Stimulated activated CD4-positive, alpha-beta T cell treated with anti-CD3 and anti-CD28 coated beads, Interleukin-4, amount 100 ng/mL, for 48 hours (primary cell): ENCODE measurements around the gene ABCA3.
A peak's percentile ranks its signal among the peaks of the same experiment; 100 is the strongest.
"Not testable (repeated sequence)": the region's sequence is repeated elsewhere in the genome, so short reads cannot be mapped to it uniquely, and the experiment has no call there.

ENCODE experiments used
- DNase-seq, 2 donors: peaks; one replicate each; pipeline ENCODE4 v3.0.0-alpha.2; 2020; ENCODE audit warnings: low read depth in 2 of 2

Gene ABCA3

GRCh38 chr16:2256531-2257140, 83.9 kb downstream of the ABCA3 start:
- no peak for DNase-seq

GRCh38 chr16:2253293-2253692, 87.2 kb downstream of the ABCA3 start:
- no peak for DNase-seq

- no peak for DNase-seq
Measured at GRCh38 chr16:2252806-2253148, 87.8 kb downstream of the ABCA3 start.

DNA sequence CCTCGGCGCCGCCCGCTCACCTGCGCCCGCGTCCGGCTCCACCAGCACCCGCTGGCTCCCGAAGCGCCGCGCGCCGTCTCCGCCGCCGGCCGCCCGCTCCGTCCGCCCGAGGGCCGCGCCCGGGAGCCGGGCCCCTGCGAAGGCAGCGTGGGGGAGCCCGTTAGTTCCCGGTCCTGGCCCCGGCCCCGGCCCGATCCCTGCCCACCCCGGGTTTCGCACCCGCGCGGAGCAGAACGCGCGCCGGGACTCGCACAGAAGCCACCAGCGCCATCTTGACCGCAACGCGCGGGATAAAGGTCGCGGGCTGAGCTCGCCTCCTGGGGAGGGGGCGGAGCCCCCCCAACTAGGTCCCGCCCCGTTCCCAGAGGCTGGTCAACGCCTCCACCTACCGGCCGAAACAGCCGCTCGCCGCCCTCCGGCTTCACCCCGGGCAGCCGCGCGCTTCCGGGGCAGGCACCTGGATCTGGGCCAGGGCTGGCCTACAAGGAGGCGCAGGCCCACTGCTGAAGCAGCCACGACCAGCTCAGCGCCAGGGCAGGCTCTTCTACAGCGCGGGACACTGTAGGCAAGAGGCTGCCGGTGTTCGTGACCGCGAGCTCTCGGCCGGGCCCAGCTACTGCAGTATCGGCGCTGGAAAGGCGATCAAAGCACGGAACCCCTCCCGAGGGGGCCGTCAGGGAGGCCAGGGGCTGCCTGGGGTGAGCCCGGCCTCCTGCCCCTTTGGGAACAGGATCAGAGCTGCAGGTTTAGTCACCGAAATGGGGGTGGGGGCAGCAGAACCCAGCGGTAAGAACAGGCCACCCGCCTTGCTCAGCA, 89.0 kb downstream of the ABCA3 start, which contains the start of gene ECI1:
Gene ECI1, minus strand, starts transcription at position 292 of the 816 bp plus-strand sequence. Its CDS starts 21 bp downstream, at position 271.
- DNase-seq = peak; percentile 75 to 85

DNA sequence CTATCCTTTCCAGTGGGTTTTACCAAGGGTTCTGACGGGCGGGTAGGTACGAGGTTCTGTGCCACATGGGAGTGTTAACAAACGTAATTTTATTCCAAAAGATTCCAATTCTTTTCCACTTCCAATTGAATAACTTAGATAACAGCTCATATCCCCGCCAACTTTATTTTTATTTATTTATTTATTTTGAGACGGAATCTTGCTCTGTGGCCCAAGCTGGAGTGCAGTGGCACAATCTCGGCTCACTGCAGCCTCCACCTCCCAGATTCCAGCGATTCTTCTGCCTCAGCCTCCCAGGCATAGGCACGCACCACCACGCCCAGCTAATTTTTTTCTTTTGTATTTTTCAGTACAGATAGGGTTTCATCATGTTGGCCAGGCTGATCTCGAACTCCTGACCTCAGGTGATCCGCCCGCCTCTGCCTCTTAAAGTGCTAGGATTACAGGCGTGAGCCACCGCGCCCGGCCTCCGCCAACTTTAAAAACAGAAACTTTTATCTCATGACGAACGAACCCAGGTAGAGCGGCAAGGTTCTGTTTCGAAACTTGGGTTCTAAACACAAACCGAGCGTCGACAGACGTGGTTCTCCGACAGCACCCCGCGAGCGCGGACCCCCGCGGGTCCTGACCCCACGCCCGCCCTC, 89.8 kb downstream of the ABCA3 start:
- DNase-seq = no peak

GRCh38 chr16:2246301-2246885, 94.1 kb downstream of the ABCA3 start:
- no peak for DNase-seq

- no peak for DNase-seq
Measured at GRCh38 chr16:2244926-2245795, 95.4 kb downstream of the ABCA3 start.

DNA sequence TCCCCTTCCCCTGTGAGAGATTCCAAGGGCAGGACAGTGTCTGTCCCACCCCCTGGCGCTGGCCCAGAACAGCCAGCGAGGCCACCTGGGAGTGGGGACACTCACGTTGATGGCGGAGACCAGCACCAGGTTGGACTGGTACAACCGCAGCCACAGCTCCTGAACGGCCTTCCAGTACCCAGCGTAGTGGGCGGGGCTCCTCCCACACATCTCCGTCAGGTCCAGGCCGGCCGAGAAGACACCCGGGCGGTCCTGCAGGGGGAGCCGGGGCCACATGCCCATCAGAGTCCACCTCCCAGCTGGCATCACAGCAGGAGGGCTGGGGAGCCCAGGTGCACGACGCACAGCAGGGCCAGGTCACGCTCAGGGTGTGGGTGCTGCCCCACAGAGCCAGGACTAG, 96.2 kb downstream of the ABCA3 start:
- DNase-seq = no peak

DNA sequence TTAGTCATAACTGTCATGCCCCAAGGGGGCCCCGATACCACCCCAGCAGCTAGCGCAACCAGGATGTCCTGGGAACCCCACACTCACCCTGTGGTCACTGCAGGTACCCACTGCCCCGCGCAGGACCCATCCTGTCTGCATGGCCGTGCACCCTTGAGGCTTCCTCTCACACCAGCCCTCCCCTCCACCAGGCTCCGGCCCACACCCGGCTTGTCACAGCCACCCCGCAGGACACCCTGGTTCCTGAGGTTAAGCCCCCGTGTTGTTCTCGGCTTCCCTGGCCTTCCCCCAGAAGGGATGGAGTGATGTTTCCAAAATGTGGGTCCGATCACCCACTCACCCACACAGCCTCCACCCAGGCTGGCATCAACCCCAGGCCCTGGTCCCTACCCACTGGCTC, 96.7 kb downstream of the ABCA3 start:
- no peak for DNase-seq

DNA sequence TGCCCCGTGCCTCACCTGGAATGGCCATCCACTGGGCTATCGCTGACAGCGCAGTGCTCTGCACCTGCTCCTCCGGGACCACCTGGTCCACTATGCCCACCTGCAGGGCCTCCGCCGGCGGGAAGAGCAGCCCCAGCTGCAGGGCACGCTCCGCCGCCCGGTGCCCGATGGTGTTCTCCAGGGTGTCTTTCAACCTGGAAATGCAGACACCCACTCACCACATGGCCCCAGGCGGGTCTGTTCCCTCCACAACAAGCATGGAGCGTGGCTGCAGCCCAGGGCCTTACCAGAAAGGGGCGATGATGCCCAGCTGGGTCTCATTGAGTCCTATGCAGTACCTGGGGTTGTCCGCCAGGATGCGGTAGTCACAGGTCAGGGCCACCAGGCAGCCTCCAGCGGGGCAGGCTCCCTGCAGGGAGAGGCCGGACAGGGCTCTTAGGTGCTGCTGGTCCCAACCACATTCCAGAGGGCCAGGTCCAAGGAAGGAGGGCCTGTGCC, 97.4 kb downstream of the ABCA3 start:
- DNase-seq = no peak

- DNase-seq = no peak
Measured at GRCh38 chr16:2242598-2242997, 97.9 kb downstream of the ABCA3 start.

DNA sequence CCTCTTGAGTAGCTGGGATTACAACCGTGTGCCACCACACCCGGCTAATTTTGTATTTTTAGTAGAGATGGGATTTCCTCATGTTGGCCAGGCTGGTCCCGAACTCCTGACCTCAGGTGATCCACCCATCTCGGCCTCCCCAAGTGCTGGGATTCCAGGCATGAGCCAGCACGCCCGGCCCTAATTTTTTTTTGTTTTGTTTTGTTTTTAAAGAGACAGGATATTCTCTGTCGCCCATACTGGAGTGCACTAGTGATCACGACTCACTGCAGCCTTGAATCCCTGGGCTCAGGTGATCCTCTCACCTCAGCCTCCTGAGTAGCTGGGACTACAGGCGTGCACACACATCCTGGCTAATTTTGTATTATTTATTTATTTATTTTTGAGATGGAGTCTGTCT, 100.2 kb downstream of the ABCA3 start:
- not testable (repeated sequence) for DNase-seq

GRCh38 chr16:2238838-2239675, 101.5 kb downstream of the ABCA3 start:
- no peak for DNase-seq

DNA sequence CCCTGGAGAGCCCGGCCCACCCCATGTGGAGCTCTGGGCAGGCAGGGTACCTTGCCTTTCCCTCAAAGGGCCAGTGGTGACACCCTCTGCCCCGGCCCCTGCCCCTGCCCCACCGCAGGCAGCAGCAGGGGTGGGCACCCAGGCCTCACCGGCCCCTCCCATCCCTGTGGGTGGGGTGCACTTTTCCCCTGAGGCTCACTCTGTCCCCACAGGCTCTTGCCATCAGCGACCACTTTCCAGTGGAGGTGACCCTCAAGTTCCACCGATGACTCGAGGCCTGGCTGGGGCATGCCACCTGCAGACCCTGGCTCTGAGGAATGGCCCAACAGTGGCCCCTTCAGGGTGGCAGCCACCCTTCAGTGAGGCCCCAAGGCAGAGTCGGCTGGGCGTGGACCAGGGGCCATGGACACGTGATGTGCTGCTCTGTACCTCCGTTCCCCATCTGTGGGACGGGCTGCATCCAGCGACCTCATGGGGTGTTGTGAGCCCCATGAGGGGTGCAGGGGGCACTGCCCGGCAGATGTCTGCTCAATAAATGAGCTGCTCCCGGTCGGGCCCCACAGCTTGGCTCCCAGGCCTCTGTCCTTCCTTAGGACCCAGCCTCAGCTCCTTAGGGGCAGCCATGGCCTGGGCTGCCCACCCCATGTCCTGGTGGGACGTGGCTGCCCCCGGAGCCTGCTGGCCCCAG, 102.2 kb downstream of the ABCA3 start:
- no peak for DNase-seq

- no peak for DNase-seq
Measured at GRCh38 chr16:2237493-2238149, 102.9 kb downstream of the ABCA3 start.

GRCh38 chr16:2237102-2237482, 103.4 kb downstream of the ABCA3 start:
- DNase-seq = no peak

- DNase-seq = no peak
Measured at GRCh38 chr16:2236337-2237101, 104.0 kb downstream of the ABCA3 start, which contains the start of gene DNASE1L2. Gene DNASE1L2 (plus strand): TSS chr16:2236444. CDS start chr16:2236817, 373 bp downstream.

DNA sequence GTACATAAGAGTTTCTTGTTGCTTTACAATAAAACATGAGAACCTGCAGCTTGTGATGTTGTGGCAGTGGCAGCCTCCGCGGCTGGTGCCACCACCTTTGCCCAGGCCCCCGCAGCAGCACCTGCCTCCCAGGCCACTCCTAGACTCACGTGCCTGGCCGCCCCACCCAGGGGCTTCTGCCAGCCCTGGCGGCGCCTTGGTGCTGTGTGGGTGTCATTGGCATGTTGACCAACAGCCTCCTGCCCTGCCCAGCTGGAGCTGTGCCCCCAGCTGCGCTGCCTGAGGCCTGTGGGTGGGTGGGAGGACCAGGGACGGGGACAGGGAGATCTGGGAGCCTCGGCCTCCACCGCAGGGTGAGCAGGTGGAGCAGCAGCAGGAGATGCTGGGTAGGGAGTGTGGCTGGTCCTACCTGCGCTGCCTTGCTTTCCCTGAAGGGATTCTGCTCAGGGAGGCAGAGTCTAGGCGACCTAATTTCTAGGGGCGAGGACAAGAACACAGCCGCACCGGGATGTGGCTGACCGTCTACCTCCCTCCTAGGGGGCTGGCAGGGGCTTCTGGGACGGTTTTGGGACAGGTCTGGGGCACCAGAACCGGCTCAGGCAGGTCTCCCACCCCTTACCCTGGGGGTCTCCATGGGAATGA, 104.7 kb downstream of the ABCA3 start:
- DNase-seq = no peak
